ENCODE results near the gene FAM174B.
A peak's percentile ranks its signal among the peaks of the same experiment; 100 is the strongest.

FAM174B gene

DNA sequence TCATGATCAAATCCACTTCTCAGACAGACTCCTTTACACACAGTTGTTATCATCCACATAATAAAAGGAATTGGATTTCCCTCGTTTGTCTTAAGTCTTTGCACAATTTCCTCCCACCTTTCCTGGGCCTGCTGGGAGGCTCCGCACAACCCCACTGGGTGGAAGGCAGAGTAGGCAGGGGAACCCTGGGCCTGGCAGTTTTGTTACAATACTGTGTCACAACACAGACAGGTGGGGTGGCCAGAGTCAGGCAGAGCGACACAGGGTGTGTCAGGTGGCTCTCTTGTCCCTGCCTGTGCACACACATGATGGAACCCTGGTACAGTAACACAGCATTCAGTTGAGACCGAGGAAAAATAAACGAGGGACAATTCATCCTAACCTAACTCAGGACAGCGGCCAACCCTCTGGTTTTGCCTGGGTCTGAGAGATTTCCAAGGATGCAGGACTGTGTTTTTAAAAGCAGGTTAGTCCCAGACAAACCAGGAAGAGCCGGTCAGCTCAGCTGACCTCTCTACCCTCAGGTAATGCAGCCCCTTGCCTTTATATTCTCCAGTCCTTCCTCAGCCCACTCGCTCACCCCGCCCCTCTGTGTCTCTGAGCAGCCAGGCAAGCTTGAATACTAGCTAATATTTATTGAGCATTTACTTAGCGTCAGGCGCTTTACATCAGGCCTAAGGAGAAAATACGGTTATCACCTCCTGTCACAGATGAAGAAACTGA lies 8.8 kb upstream of the FAM174B start:
- no peak for DNase-seq

DNA sequence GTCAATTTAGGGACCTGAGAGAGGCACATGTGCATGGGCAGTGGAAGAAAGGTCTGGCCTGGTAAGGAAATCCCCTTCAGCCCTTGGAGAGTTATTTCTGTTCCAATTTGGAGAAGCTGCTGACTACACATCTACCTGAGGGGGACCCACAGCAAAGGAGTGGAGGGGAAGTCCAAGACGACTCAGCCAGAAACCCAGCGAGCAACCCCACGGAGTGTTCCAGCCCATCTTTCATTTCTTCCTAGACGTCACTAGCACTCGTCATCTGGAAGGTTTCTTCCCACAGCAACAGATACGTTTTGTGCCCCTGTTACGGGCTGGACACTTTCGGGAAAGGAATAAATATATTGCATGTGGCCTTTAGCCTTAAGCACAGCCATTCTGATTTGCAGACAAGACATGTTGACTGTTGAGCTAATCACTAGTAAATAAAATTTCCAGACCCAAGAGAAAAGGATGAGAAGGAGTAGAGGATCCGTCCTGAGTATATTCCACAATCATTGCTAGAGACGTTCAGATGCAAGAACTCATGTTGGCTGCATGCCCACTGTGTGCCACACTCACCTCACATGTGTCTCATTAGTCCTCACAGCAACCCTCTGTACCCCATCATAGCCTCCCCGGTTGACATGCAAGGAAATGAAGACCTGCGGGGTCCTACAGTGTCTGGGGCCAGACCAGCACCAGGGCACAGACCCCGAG lies 7.8 kb upstream of the FAM174B start:
- no peak for DNase-seq

DNA sequence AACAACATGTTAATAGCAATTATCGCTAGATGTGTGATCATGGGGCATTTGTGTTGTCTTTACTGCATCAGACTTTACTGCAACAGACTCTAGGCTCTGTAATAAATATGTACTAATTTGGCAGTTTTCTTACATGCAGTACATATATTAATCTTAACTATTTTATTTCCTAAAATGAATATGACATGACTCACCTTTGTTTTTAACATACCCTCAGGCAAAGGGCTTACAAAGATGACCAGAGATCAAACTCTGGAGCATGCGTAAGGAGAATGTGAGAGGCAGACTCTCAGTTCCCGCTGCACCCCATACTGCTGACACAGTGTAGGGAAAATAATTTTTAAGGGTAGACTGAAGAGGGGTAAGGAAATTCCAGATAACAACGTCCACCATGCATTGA lies 7.2 kb upstream of the FAM174B start:
- no peak for DNase-seq

DNA sequence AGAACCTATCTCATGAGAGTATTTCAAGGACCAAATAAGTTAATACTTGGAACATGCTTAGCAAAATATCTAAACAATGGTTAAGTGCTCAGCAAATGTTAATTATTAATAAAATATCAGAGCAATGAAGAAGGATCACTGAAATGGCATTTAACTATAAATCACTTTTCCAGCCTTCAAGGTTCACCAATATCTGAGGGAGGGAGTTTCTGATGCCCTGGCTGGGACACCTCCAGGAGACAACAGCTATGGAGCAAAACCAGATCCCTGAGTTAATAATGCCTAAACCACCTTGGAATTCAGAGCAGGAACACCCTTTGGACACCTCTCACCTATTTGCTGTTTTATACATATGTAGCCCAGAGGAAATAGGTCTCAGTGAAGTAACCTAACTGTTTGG lies 6.4 kb upstream of the FAM174B start:
- DNase-seq: no peak

DNA sequence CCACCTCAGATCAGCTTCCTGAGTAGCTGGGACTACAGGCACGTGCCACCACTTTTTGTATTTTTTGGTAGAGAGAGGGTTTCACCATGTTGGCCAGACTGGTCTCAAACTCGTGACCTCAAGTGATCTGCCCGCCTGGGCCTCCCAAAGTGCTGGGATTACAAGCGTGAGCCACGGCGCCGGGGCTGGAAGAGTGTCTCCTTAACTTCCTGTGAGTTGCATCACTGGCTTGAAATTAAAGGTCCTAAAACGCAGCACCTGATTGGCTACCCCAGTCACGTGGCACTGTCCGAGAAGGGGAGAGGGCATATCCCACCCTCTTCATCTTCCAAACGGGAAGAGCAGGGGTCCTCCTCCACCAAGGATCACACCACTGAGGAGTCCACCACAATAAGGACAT lies 5.5 kb upstream of the FAM174B start:
- no peak for DNase-seq

DNA sequence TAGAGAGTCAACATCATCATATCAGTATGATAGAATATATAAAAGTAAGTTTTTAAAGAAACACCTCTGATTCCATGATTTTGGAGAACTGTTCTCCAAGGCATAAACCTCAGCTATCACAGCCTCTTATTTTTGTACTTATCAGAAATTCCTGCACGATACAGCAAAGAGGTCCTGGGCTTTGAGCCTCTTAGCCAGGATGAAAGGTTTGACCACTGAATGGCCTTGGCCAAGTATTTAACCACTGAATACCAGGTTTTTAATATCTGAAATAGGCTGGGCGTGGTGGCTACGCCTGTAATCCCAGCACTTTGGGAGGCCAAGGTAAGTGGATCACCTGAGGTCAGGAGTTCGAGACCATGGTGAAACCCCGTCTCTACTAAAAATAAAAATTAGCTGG lies 1.9 kb upstream of the FAM174B start:
- no peak for DNase-seq

DNA sequence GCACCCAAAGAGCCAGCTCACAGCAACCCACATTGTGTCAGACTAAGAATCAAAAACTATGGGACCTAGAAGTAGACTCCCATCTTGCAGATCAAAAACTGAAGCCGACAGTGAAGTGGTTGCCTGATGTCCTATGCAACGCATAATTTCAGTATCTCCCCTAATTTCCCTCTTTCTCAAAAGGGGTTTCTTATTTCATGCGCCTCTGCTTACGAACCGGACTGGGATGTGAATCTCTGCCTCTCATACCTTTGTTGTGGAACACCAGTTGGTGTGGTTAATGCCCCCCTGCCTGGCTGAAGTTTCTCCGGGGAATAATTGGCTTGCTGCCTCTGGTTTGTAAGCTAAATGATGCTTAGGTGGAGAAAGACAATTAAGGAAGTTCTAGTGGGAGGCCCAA lies 514 bp upstream of the FAM174B start:
- DNase-seq: no peak

DNA sequence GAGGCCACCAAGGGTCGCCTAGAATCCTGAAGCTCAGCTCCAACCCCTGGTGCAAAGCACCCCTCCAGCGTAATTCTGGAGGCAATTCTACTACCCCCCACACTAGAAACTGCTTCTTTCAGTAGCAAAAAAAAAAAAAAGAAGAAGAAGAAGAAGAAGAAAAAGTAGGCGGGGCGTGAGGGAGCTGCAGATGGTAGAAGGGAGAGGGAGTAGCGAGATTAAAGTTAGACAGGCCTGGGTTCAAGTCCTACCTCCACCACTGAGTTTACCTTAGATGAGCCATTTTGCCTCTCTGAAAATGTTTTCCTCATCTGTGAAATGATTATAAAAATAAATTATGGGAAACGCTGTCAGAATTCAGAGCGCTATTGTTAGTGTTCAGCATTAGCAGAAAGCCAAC lies 913 bp downstream of the FAM174B start:
- no peak for DNase-seq

DNA sequence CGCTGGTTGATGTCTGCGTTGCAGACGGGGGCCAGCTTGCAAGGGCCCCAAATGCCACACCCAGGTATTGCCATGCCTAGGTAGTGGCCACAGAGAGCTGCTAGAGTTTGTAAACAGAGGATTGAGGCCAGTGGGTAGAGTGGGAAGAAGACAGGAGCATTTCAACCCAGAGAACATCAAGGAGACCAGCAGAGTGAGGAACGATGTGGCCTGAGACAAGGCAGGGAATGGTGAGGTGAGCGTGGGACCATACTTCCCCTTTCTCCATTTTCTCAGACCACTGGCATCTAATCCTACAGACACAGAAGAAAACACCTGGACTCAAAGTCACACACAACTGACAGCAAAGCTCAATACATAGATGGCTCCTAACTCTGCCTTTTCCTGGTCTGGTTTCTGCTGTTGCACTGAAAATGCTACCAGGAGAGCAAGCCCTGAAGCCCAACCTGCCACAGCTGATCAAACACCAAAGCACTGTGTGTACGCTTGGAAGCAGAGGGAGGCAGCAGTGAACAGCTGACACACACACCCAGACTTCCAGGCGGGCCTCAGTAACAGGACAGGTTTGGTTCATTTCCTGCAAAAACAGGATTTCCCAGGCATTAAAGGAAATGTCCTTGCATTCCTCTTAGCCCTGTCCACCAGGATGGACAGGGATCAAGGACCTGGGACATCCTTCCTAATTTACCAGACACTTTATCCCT lies 1.6 kb downstream of the FAM174B start:
- DNase-seq: peak; percentile 30

DNA sequence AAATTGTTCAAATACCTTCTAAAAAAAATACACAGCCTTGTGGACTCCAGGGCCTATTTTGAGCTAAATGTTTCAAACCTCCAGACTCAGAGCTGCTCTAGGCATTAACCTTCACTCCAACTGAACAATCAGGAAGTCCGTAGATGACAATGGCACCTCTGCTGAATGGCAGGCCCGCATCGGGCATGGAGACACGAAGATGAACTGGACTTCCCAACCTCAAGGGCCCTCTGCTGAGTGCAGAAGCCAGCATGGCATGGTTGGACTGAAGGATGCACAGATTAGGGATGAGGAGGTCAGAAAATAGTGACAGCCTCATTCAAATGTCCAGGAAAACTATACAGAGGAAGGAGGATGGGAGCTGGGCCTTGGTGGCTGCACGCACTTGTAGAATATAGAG lies 2.2 kb downstream of the FAM174B start:
- DNase-seq: no peak

DNA sequence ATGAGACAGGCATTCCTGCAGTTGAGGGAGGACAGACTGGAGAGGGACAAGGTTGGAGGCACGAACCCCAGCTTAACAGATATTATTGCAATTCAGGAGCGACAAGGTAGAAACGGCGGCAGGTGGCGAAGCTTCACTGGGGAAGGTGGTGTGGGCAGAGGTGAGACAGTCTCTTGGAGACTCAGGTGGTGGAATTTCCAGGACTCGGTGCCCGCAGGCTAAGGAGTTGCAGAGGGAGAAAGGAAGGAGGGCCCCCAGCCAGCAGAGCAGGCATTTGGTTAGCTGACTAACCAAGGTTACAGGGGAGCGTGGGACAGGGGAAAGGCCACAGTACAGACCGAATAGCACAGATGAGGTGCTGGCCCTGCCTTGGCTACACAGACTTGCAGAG lies 3.0 kb downstream of the FAM174B start:
- no peak for DNase-seq

DNA sequence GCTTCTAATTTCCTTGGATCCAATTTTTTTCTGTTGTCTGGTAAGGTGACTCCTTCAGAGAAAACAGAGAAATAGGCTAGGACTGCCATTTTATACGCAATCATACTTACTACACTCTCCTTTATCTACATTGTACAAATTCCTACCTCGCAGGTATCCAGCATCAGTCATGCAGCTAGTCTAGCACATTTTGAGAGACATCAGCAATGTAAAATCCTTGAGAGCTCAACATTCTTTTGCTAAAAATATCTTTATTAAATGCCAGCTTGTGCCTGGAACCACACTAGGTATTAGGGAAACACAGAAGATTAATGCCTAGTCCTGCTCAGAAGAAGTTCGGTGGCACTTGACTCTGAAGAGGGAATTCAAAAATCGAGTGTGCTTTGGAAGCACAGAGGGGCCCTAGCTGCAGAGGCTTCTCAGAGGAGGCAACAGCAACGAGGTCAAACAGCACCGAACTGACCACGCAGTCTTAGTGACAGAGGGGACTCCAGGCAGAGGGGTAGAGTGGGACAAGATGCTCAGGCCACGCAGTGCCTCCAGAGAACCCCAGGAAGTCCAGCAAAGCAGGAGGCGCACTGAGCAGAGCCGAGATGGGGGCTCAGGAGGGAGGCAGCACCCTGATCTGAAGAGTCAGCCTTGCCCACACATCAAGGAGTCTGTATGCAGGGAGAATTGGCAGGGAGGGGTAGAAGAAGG lies 3.5 kb downstream of the FAM174B start:
- DNase-seq: no peak

DNA sequence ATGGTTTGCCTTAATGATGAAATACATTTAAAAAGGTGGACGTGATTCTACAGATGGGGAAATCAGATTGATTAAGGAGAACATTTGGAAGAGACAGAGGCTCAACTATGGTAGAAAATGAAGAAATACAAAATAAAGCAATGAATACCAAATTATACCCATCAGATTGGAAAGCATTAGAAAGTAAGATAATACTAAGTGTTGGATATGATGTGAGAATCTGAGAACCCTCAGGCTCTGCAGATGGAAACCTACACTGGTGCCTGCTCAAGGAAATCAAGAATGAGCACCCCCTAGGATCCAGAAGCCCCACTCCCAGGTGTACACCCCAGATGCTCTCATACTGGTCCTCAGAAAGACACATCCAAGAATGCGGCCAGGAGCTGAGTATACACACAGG lies 4.6 kb downstream of the FAM174B start:
- no peak for DNase-seq

DNA sequence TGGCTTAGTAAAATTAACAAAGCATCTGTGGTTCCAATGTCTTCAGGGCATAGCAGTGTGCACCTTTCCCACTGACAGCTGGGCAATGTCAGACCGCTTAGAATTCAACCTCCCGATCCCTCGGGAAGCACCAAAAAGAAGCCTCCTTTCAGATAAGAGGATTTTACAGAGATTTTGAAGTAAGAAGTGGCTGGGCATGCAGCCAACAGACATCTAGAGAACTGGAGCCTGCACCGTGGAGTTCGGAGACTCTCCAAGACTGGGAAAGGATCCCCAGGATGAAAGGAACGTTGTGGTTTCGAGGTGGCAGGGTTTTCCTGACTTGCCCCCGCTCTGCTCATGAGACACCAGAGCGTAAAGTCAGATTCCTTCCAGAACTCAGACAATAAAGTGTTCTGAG lies 5.3 kb downstream of the FAM174B start:
- DNase-seq: peak; percentile 33

DNA sequence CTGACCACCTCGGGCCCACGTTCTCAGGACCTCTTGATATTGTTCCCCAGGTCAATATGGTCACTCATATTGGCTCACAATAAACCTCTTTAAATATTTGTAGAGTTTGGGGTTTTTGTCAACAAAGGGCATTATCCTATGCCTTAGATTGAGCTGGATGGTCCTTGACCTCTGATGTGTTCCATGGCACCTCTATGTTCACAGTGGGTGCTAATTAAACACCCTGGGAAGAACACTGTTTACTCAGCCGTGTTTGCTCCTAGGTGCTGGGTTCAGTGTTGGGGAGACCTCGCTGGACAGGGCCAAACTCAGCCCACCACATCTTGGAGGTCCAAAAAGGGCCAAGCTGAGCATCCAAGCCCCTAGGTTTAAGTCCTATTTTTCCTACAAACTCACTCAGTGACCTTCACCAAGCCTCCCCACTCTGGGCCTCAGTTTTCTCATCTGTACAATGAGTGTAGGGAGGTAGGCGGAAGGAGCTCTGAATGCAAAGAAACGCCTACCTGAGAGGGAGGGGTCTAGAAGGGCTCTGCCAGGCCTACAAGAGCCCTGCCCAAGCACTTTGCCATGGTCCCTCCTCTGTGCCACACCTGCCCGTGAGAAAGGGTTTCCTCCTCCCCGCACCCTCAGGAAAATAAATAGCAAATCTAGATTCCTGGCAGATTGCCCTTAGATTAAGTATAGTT lies 7.2 kb downstream of the FAM174B start:
- no peak for DNase-seq

DNA sequence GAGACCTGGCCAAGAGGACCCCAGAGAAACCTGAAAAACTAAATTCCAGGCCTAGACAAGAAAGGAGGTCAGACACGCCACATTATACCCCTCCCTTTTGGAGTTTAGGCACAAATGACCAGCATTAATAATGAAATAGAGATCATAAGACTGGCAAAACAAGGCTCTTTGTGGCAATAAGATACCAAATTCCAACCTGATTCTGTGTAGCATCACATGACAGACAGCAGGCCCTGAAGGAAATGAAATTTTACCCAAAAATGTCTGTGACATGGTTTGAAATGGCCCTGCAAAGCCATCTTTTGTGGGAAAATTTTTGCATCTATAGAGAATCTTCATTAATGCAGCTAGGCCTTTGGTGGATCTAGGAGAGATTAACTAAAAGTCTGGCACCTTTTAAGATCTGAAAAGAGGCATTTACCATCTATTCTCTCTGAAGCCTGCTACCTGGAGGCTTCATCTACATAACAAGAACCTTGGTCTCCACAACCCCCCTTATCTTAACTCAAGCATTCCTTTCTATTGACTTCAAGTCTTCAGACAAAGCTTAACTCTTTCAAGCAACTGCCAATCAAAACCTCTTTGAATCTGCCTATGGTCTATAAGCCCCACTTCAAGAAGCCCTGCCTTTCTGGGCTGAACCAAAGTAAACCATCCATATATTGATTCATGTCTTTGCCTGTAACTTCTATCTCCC lies 8.0 kb downstream of the FAM174B start:
- DNase-seq: no peak

DNA sequence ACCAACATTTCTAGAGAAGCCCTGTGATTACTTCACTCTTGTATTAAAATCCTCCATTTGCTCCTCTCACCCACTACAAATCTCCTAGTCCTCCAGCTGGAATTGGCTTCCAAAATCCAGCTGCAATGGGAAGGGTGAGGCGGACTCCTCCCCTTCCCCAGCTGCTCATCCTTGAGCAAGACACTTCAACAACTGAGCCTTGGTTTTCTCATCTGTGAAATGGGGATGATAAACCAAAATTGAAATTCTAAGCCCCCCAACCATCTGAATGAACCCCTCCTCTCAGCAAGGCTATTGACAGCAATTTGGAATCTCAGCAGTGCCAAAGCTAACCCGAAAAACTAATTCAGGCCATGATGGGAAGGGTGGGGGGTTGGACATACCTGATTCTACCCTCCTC lies 9.4 kb downstream of the FAM174B start:
- DNase-seq: no peak

DNA sequence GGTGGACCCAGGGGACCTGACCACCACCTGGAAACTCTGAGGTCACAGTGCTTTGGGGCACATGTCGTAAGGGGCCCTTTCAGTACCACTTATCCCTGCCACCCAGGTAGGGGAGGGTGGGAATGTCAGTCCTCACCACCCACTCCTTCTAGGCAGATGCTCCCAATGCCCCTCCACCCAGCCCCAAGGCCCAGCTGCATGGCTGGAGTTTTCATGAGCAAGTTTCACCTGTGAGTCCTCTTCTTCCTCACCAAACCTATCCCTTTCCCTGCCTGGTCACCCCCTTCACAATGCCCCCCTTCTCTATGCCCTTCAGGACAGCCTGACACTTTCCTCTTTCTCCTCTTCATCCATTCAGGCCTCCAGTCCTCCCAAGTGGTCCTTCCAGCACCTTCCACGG lies 9.8 kb downstream of the FAM174B start:
- DNase-seq: no peak

DNA sequence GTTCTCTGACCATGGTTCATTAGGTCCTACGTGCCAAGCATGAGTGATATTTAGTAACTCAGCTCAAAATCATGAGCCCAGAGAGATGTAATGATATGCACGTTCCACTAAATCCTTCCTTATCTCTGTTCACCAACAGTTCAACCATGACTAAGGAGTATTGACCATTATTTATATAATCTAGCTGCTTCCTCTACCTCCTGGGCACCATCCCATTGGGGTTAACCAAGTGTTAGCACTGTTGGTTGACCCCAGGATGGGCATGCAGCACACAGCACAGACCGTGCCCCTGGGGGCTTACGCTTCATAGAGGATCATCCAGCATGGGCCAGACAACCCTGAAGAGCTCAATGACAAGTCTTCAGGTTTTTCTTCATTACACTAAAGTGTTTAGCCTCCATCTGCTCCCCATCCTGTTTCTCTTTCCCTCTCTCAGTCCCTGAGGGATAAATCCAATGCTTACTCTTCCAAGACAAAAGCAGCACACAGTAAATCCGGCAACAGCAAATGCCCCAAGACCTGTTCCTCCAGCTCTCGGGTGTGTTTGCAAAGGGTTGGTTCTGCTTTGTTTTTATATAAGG lies 10.4 kb downstream of the FAM174B start:
- DNase-seq: no peak

DNA sequence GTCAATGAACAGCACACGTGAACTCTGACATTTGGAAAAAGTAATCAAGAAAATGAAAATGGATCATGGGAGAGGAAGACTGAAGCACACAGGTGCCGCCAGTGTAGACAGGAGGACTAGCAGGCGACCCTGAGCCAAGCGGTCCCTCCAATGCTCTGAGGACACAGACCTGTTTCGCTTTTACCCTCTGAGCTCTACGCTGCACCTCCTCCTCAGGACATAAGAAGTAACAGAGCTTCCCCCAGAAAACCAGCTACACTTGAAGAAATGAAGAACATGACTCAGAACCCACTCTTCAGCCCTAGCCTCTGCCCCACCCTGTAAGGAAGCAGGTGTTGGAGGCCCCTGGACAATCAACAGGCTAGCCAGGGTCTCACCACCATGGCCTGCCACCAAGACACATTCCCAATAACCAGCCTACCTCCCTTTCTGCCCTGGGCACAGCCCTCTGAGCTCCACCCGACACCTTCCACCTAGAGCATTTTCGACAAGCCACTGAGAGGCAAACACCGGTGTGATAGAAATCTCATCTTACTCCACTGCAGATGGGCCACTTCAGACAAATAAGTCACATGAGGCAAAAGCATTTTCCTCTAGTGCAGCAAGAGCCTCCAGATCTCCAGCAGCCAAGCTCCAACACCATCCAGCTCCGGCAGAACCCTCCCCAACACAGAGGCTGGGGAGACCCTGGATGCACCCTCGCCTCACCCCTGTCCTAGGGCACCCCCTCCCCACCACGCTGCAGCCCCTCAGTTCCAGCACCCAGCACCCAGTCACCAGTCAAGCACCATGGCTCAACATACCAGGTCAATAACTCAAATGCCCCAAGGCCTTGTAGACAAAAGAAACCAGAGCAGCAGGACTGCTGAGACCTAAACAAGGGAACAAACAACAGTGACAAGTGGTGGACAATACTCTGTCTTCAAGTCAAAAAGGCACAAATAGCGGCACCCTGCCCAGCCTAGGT lies 11.4 kb downstream of the FAM174B start:
- no peak for DNase-seq

All from fibroblast of skin of right biceps (primary cell).